COLO829 (cell line): ENCODE data around the gene TMEM185A.
"Not testable (repeated sequence)": the region's sequence is repeated elsewhere in the genome, so short reads cannot be mapped to it uniquely, and the experiment has no call there.

Experiments
- DNase-seq: peaks from one replicate; pipeline ENCODE4 v3.0.0; 2012; ENCODE audit warnings: low spot score

The TMEM185A gene

DNA sequence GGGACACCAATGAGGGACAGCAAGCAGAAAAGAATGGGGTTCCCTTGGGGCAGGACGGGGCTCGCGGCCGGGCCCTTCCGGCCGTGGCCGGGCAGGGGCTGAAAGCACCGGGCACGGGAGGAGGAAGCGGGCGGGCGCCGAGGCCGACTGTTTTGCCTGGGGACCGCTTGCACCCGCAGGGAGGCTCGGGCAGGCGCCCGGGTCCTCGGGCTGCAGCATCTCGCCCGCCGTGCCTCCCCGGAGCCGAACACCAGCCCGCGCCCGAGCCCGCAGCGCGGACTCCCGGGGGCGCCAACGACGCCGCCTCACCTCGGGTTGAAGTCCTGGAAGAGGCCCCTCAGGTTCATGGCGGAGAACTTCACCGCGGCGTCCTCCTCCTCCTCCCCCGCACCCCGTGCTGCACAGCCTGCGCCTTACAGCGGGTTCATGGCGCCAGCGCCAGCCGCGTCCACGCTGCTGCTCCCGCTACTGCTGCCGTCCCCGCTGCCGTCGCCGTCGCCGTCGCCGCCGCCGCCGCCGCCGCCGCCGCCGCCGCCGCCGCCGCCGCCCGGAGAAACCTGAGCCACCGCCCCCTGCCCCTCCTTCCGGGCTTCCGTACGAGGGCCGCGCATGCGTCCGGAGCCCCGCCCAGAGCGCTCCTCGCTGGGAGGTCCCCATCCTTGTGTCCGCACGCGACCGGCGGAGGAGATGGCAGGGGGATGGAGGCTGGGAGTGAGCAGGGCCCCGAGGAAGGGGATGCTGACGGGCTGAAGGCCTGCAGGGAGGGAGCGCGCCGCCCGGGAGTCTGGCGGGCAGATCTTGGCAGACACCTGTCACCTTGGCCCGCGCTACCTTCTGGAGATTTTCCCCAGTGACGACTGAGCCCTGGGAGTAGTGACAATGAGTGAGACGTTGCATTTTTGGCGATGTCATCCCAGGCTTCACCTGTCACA is at the start of gene TMEM185A:
TMEM185A (minus strand) TSS at position 559 of the 932 bp plus-strand sequence; CDS start at position 347, 212 bp downstream.
- DNase-seq: peak; percentile 28

DNA sequence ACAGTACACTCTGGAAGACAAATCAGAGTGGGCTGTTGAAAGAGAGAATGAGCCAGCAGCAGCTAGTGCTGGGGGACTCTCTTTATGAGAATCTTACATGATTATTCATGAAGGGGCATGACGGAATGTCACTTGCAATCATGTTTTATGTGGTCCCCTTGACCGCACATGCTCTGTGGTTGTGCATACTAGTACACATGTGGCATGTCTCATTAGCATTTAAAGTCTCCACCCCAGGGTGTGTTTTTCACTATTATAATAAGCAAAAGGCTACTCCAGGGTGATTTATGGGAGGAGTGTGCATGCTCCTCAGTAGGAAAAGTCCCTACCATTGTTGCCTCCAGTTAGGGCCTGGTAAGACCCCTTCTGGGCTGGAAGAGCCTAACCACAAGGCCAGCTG is 49.6 kb upstream of the TMEM185A start:
- no peak for DNase-seq

DNA sequence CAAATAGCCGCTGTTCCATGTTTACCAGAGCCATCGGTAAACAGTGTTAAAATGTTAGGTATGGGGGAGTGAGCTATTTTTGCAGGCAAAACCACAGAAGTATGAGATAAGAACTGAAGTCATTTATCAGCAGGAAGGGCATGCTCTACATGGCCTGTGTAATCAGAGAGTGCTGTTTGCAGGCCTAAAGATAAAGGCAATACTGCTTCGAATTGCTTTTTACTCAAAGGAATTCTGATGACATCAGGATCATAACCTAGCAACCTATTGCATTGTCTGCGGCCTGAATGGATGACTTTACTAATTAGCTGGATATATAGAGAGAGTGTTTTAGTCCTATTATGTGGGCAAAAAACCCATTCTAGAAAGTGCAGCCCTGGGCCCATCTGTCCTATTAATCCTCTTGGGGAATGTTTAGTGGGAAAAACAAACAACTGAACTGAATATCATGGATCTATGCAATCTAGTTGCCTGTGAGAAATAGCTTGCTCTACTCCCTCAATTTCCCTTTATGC is 47.6 kb upstream of the TMEM185A start:
- DNase-seq: not testable (repeated sequence)

DNA sequence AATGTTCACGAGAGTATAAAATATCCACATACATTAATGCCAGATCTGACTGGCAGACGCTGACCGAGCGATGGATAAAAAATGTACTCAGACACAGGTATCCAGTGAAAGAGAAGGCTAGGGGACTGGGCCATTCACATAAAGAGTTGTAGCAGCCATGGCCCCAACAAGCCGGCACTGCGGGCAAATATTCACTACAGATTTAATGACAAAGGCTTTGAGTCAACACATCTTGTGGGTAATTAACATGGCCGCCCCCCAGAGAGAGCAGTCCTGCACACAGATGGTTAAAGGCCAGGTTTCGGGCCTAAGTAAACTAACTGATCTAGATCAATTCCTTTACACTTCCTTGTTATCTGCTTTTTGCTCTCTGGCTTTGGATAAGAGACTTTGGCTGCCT is 44.0 kb upstream of the TMEM185A start:
- not testable (repeated sequence) for DNase-seq

DNA sequence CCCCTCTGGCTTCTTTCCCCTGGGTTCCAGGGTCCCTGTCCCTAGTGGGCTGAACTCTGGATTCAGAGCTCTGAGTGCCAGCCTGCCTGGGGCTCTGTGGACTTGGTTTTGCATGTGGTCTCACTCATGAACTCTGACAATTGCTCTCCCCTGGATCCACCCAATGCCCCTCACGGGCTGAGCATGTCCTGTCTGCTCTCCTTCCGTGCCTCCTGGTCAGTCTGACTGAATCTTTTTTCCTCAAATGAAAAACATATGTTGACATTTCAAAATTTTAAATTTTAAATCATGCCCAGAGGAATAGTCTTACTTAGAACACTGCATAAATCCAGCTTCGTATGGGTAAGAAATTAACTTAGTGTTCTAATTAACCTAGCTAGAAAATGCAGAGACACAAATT is 43.5 kb upstream of the TMEM185A start:
- not testable (repeated sequence) for DNase-seq

DNA sequence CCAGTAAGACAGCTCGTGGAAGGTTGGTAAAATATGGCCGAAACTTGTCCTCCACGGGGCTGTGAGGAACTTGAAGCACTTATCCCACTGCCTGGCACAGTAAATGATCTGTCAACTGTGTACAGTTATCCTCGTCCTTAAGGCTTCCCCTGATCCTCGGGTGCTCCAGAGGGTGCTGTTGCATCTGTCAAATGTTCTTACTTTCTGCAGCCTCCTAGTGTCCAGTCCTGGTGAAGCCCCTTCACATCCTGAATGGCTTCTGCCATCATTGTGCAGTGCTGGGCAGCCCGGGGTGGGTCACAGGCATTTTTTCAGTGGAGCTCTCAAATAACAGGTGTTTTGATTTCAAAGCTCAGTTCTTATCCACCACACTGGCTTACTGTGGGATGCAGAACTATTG is 29.0 kb upstream of the TMEM185A start:
- DNase-seq: not testable (repeated sequence)

GRCh38 chrX:149656260-149656884 is 24.8 kb upstream of the TMEM185A start:
- DNase-seq: not testable (repeated sequence)

GRCh38 chrX:149652232-149652981 is 20.8 kb upstream of the TMEM185A start:
- no peak for DNase-seq

DNA sequence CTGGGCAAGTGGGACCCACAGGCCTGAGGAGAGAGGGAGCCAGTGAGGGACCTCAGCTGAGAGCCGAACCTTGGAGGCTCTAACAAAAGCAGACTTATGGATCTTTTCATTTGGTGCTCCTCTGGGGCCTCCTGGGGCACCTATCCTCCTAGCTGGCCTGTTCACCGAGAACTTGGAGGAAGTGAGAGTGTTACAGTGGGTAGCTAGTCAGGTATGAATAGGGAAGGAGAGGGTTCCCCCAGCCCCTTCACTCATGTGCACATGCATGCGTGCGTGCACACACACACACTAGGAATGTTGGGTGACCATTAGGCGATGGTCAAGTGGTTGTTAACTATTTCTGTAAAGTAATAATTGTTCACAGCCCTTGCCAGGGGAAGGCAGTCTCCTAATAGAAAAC is 18.6 kb upstream of the TMEM185A start:
- DNase-seq: no peak

GRCh38 chrX:149648932-149649331 is 17.3 kb upstream of the TMEM185A start:
- DNase-seq: no peak

DNA sequence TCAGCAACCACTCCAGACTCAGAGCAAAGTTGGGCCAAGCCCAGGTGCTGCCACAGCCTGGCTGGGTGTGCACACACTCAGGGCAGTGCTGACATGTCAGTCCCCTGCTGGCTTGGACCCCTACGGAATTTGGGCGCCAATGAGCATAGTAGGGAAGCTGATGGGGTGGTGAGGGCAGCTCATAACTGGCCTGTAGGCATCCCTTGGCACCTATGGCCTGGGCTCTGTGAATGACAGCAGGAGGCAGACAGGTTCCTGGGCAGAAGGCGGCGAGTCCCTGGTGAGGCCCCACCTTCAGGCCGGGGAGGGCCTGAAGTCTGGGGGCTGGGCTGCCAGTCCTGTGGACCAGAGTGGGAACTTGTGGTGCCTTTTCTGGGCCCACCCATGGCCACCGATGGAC is 15.9 kb upstream of the TMEM185A start:
- DNase-seq: no peak

DNA sequence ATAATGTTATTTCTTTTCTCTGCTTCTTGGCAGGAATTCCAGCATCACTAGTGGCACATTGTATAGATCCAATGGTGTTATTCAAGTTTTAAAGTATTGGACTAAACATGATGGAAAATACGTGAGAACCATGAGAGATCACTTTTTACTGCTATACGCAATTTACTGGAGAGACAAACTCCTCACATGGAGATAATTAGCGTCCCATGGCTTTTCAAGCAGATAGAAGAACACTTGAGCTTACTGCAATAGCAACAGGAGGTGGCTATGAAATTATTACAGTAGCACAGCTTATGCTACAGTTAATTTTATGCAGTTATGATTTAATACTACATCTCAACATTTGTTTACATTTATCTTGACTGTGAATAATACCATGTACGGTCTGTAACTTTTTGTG is 11.9 kb upstream of the TMEM185A start:
- no peak for DNase-seq

DNA sequence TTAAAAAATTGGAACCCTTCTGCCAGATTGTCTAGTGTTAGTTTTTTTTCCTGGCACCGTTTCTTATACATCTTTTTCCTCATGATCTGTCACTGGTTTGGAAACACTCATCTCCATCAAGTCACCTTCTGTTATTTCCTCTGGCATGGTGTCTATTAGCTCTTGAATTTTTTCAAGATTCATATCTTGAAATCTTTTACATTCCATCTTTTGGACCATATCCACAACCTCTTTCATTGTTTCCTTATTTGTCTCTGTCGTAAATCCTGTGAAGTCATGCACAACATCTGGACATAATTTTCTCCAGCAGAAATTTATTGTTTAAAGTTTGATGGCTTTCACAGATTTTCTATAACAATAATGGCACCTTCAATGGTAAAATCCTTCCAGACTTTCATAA is 10.2 kb upstream of the TMEM185A start:
- DNase-seq: no peak

DNA sequence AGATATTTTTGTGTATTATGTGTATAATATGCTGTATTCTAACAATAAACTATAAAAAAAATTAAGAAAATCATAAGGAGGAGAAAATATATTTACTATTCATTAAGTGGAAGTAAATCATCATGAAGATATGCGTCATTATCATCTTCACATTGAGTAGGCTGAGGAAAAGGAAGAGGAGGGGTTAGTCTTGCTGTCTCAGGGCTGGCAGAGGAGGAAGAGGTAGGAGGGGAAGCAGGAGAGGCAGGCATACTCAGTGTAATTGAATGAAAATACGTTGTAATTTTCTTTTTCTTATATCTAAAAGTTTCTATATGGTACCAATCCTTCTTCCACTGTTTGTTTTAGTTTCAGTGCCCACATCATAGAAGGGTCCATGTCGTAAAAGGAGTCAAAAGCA is 9.8 kb upstream of the TMEM185A start:
- no peak for DNase-seq

GRCh38 chrX:149639568-149639967 is 8.0 kb upstream of the TMEM185A start:
- no peak for DNase-seq

- no peak for DNase-seq
Measured at GRCh38 chrX:149638860-149639259, 7.3 kb upstream of the TMEM185A start.

GRCh38 chrX:149633511-149633910 is 1.9 kb upstream of the TMEM185A start:
- DNase-seq: no peak

- DNase-seq: no peak
Measured at GRCh38 chrX:149630681-149631233, 835 bp downstream of the TMEM185A start.

- no peak for DNase-seq
Measured at GRCh38 chrX:149629730-149630387, 1.7 kb downstream of the TMEM185A start.

DNA sequence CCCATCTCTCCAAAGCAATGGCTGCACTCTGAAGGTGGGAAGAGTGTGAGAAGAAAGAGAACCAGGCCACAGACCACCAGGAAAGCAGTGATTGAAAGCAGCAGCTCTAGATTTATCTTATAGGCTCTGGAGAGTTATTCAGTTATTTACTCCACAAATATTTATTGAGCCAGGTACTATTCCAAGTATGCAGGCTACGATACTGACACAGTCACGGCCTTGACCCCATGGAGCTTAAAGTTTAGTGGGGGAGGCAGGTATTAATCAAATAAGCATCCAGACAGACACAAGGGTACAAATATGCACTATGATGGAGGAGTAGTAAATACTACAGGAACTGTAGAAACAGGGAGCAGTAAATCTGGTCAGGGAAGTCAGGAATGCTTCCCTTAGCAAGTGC is 2.8 kb downstream of the TMEM185A start:
- DNase-seq: no peak

DNA sequence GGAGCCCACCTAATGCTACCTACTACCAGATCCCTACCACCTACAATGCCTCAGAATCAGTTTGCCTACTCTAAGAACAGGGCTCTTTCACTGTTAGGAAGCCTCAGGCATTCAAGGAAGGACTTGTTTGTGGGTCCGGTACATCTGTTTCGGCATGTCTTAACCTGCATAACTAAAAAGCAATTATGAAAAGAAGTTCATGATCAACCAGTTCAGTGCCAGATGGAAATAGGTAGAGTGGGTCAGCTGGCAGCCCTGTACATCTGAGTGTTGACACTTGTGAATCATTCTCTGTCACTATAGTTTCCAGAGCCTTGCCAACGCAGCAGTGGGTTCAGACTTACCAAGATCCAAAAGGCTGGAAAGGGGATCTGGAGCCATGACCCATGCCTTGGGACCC is 3.3 kb downstream of the TMEM185A start:
- no peak for DNase-seq

DNA sequence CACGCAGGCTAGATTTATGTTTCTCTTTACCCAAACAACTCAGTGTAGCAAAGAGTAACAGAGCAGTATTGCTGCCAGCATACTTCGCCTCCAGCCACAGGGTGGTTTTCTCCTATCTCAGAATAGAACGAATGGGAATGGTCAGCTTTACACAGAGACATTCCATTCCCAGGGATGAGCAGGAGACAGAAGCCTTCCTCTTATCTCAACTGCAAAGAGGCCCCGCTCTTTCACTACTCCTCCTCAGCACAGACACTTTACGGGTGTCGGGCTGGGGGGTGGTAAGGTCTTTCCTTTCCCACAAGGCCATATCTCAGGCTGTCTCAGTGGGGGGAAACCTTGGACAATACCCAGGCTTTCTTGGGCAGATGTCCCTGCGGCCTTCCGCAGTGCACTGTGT is 4.8 kb downstream of the TMEM185A start:
- not testable (repeated sequence) for DNase-seq
